ENCODE data around the gene CBLC.

Gene CBLC

GRCh38 chr19:44808463-44809371 lies 31.0 kb downstream of the CBLC start, which contains the start of gene BCAM:
Gene BCAM (plus strand): TSS chr19:44809103. CDS start chr19:44809125, 22 bp downstream.
- Histone ChIP-seq H3K9ac (ENCODE audit: low read length) (no peak within 1 kb of the TSS), H3K4me1 (ENCODE audit: low read length) (no peaks in the 10 kb centered on the region), H3K27ac (ENCODE audit: low read length) (no peak within 1 kb of the TSS), H2AFZ (ENCODE audit: low read depth, low read length) (no peak within 1 kb of the TSS), H4K20me1 (ENCODE audit: insufficient read depth, low read length) (no peaks in the 10 kb centered on the region), H3K4me3 (ENCODE audit: low read length) (no peak within 1 kb of the TSS), H3K27me3 (ENCODE audit: low read depth, low read length) (peaks cover 35% of the 10 kb centered on the region), H3K79me2 (ENCODE audit: low read length) (no peaks in the 10 kb centered on the region), H3K4me2 (ENCODE audit: low read length) (no peak within 1 kb of the TSS), H3K36me3 (replicated peaks; ENCODE audit: low read depth, low read length) (no peaks in the 10 kb centered on the region), H3K9me3 (ENCODE audit: insufficient read depth, low read length) (no peaks in the 10 kb centered on the region)
- TF ChIP-seq EZH2phosphoT487 (IDR thresholded peaks at IDR 0.05; ENCODE audit: low read depth) (no peak), CTCF (IDR thresholded peaks at IDR 0.05; ENCODE audit: low read depth, low read length) (no peak)

GRCh38 chr19:44809577-44810233 lies 32.0 kb downstream of the CBLC start:
- H3K79me2 ChIP-seq (ENCODE audit: low read length), result no peaks in the 10 kb centered on the region
- TF ChIP-seq EZH2phosphoT487 (IDR thresholded peaks at IDR 0.05; ENCODE audit: low read depth), result no peak
- no peak for TF ChIP-seq CTCF (IDR thresholded peaks at IDR 0.05; ENCODE audit: low read depth, low read length)
- H3K27me3 ChIP-seq (ENCODE audit: low read depth, low read length), result peaks cover 25% of the 10 kb centered on the region
- no peak overlapping the region for H2AFZ ChIP-seq (ENCODE audit: low read depth, low read length)
- H3K4me2 ChIP-seq (ENCODE audit: low read length), result no peak overlapping the region
- no peaks in the 10 kb centered on the region for H4K20me1 ChIP-seq (ENCODE audit: insufficient read depth, low read length)
- no peak overlapping the region for H3K9ac ChIP-seq (ENCODE audit: low read length)
- H3K27ac ChIP-seq (ENCODE audit: low read length), result no peak overlapping the region
- no peaks in the 10 kb centered on the region for H3K4me1 ChIP-seq (ENCODE audit: low read length)
- no peaks in the 10 kb centered on the region for H3K36me3 ChIP-seq (replicated peaks; ENCODE audit: low read depth, low read length)
- no peak overlapping the region for H3K4me3 ChIP-seq (ENCODE audit: low read length)
- H3K9me3 ChIP-seq (ENCODE audit: insufficient read depth, low read length), result no peaks in the 10 kb centered on the region

GRCh38 chr19:44810234-44811121 lies 32.8 kb downstream of the CBLC start:
- Histone ChIP-seq H3K9ac (ENCODE audit: low read length) (no peak overlapping the region), H2AFZ (ENCODE audit: low read depth, low read length) (no peak overlapping the region), H3K4me3 (ENCODE audit: low read length) (no peak overlapping the region), H3K9me3 (ENCODE audit: insufficient read depth, low read length) (no peaks in the 10 kb centered on the region), H3K36me3 (replicated peaks; ENCODE audit: low read depth, low read length) (no peaks in the 10 kb centered on the region), H3K27me3 (ENCODE audit: low read depth, low read length) (peaks cover 18% of the 10 kb centered on the region), H3K4me2 (ENCODE audit: low read length) (no peak overlapping the region), H3K27ac (ENCODE audit: low read length) (no peak overlapping the region), H3K79me2 (ENCODE audit: low read length) (no peaks in the 10 kb centered on the region), H3K4me1 (ENCODE audit: low read length) (no peaks in the 10 kb centered on the region), H4K20me1 (ENCODE audit: insufficient read depth, low read length) (no peaks in the 10 kb centered on the region)
- TF ChIP-seq EZH2phosphoT487 (IDR thresholded peaks at IDR 0.05; ENCODE audit: low read depth), result no peak
- TF ChIP-seq CTCF (IDR thresholded peaks at IDR 0.05; ENCODE audit: low read depth, low read length), result no peak

Data from OCI-LY3 (cell line).